Sigmoid colon (tissue), 4 donors: ENCODE results near the gene CLBA1.

Experiments used
- CTCF ChIP-seq, 4 experiments: fragments of 450-650 bp in 3 of 4; fragments of 200-600 bp in 1 of 4; IDR thresholded peaks; one replicate each; pipeline ENCODE4 v1.5.1; 2016 to 2019; ENCODE audit warnings: antibody characterized with exemption in 4 of 4, mild to moderate bottlenecking in 3 of 4, moderate library complexity in 2 of 4
- POLR2A ChIP-seq, 2 donors: fragments of 450-650 bp; IDR thresholded peaks; one replicate each; pipeline ENCODE4 v1.6.1; 2016; ENCODE audit warnings: antibody characterized with exemption in 2 of 2, mild to moderate bottlenecking in 2 of 2, moderate library complexity in 2 of 2
- POLR2AphosphoS5 ChIP-seq, 4 donors: sonication (generic); formaldehyde crosslinking; IDR thresholded peaks; one replicate each; pipeline ENCODE4 v1.6.1; 2017; ENCODE audit warnings: antibody characterized with exemption in 4 of 4

DNA sequence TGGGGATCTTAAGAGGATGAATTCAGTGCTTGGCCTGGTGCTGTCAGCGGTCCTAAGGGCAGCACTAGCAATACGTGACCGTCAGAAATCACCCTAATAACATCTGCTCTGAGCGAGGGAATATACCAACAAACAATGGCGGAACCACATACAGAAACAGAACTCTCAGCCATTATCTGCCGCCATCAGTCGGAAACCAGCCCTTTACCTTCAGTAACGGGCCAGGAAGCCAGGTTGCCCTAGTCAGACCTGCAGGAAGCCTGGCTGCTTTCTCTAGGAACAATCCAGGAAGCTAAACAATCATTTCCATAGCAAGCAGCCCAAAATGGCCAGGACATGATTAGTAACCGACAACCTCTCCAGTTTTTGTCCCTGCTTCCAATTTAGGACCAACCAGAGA is 29.7 kb downstream of the CLBA1 start:
- TF ChIP-seq CTCF (IDR thresholded peaks at IDR 0.05) (no peak), POLR2A (IDR thresholded peaks at IDR 0.05) (no peak), POLR2AphosphoS5 (IDR thresholded peaks at IDR 0.05) (no peak)
